K562 (cell line): ENCODE results near the gene PLXNA2.

Experiments used
- CSDE1 ChIP-seq, 2 experiments: fragments of 450-650 bp; IDR thresholded peaks; 2 replicates each; pipeline ENCODE4 v1.6.1; 2016; ENCODE audit warnings: mild to moderate bottlenecking in 1 of 2
- GTF3C2 ChIP-seq: IDR thresholded peaks from 3 replicates; pipeline ENCODE4 v1.6.1; 2011; ENCODE audit warnings: borderline replicate concordance, mild to moderate bottlenecking, moderate library complexity; ENCODE audit not compliant: insufficient read length; ENCODE audit errors: extremely low read depth
- MAFF ChIP-seq: IDR thresholded peaks from 2 replicates; pipeline ENCODE4 v1.6.1; 2012; ENCODE audit warnings: low read length, improper control_type of control experiment
- NRF1 ChIP-seq, 2 experiments: fragments of 450-650 bp; IDR thresholded peaks in 1 of 2; conservative IDR thresholded peaks in 1 of 2; 2 replicates each; pipeline ENCODE4 v1.6.1; 2014; ENCODE audit warnings: mild to moderate bottlenecking in 2 of 2

GRCh38 chr1:208129487-208129886 lies 114.7 kb downstream of the PLXNA2 start:
- TF ChIP-seq NRF1 (conservative IDR thresholded peaks at IDR 0.05 in 1 of 2, IDR thresholded peaks at IDR 0.05 in 1 of 2): no peak
- TF ChIP-seq GTF3C2: no peak
- no peak for TF ChIP-seq CSDE1 (IDR thresholded peaks at IDR 0.05)
- no peak for TF ChIP-seq MAFF
